Fibroblast of mammary gland (primary cell): ENCODE data around the gene MYCBP2.

Experiments used
- DNase-seq: peaks from one replicate; pipeline ENCODE4 v3.0.0-alpha.2; 2010; ENCODE audit warnings: low read depth
- H3K4me3 ChIP-seq: 2 replicates; pipeline ENCODE4 v1.5.1; 2011; ENCODE audit warnings: low read depth, mild to moderate bottlenecking, low read length, moderate library complexity; ENCODE audit not compliant: control insufficient read depth
- CTCF ChIP-seq: conservative IDR thresholded peaks from 2 replicates; pipeline ENCODE4 v1.5.1; 2011; ENCODE audit warnings: low read depth, low read length, inconsistent platforms; ENCODE audit not compliant: control insufficient read depth, insufficient read depth

MYCBP2 gene

GRCh38 chr13:77362166-77362565 is 35.3 kb upstream of the MYCBP2 start:
- no peak for DNase-seq
- no peak overlapping the region for H3K4me3 ChIP-seq
- TF ChIP-seq CTCF, result no peak

GRCh38 chr13:77360032-77360685 is 33.3 kb upstream of the MYCBP2 start:
- no peak for TF ChIP-seq CTCF

GRCh38 chr13:77359171-77359570 is 32.3 kb upstream of the MYCBP2 start:
- no peak overlapping the region for H3K4me3 ChIP-seq
- no peak for TF ChIP-seq CTCF
- no peak for DNase-seq

More at GRCh38 chr13:77360032-77360685, 33.3 kb upstream of the MYCBP2 start:
- no peak for DNase-seq
- no peak overlapping the region for H3K4me3 ChIP-seq

GRCh38 chr13:77358001-77358400 is 31.1 kb upstream of the MYCBP2 start:
- TF ChIP-seq CTCF, result no peak
- DNase-seq, result no peak
- no peak overlapping the region for H3K4me3 ChIP-seq

- TF ChIP-seq CTCF, result no peak
- no peak for DNase-seq
- no peak overlapping the region for H3K4me3 ChIP-seq
Observed at GRCh38 chr13:77356155-77356554, 29.3 kb upstream of the MYCBP2 start.

- DNase-seq, result no peak
- no peak overlapping the region for H3K4me3 ChIP-seq
- no peak for TF ChIP-seq CTCF
Observed at GRCh38 chr13:77353995-77354394, 27.1 kb upstream of the MYCBP2 start.

- DNase-seq, result no peak
Observed at GRCh38 chr13:77351315-77351714, 24.4 kb upstream of the MYCBP2 start.

More at GRCh38 chr13:77351315-77351714, 24.4 kb upstream of the MYCBP2 start:
- no peak for TF ChIP-seq CTCF
- no peak overlapping the region for H3K4me3 ChIP-seq
